ENCODE results near the gene KIF6. TPM values are rescaled to one million over a fixed set of nuclear protein-coding genes. Genes with fewer than 3 reads are reported as not detected.
"Not testable (repeated sequence)": the region's sequence is repeated elsewhere in the genome, so short reads cannot be mapped to it uniquely, and the experiment has no call there.

Gene KIF6
- total RNA-seq, 4 donors from 2014 or later: 0.14 to 46.6 (median 0.48) TPM; not detected in 1

GRCh38 chr6:39678914-39679313 lies 46.3 kb downstream of the KIF6 start:
- WGBS, 2 donors (ENCODE audit: low coverage in 1 of 2): 81 to 88% methylated on average over 2 of the region's 2 CpGs
- TF ChIP-seq CTCF (IDR thresholded peaks at IDR 0.05): no peak
- TF ChIP-seq POLR2AphosphoS5 (IDR thresholded peaks at IDR 0.05): no peak
- no peak for TF ChIP-seq EP300 (IDR thresholded peaks at IDR 0.05; ENCODE audit: low read depth)
- no peak for TF ChIP-seq POLR2A (IDR thresholded peaks at IDR 0.05)
- H3K27me3 ChIP-seq: no peaks in the 10 kb centered on the region
- H3K9me3 ChIP-seq: peaks cover 4 to 6% of the 10 kb centered on the region in 2 donors
- intact Hi-C loops (cut with DNase I; ENCODE audit: low total_unique reads): no loop called here
- no peaks in the 10 kb centered on the region for H3K36me3 ChIP-seq
- no peak overlapping the region for H3K27ac ChIP-seq
- in situ Hi-C loops (cut with MboI; ENCODE audit: low pct_ligation_motif_present in 1 of 4, low pct_unique_long_range_greater_than_20kb in 1 of 4, low sequenced_read_pairs in 3 of 4): no loop called here
- DNase-seq: no peak
- H3K4me3 ChIP-seq: no peak overlapping the region
- no peaks in the 10 kb centered on the region for H3K4me1 ChIP-seq

GRCh38 chr6:39677318-39677717 lies 47.9 kb downstream of the KIF6 start:
- DNase-seq; H3K4me1 ChIP-seq; H3K9me3 ChIP-seq; H3K36me3 ChIP-seq; intact Hi-C loops (cut with DNase I; ENCODE audit: low total_unique reads); H3K4me3 ChIP-seq; in situ Hi-C loops (cut with MboI; ENCODE audit: low pct_ligation_motif_present in 1 of 4, low pct_unique_long_range_greater_than_20kb in 1 of 4, low sequenced_read_pairs in 3 of 4); H3K27me3 ChIP-seq; H3K27ac ChIP-seq: not testable (repeated sequence)
- WGBS, 2 donors (ENCODE audit: low coverage in 1 of 2): 83 to 88% methylated on average over 1 to 3 of the region's 3 CpGs

- WGBS, 2 donors (ENCODE audit: low coverage in 1 of 2): 86 to 88% methylated on average over 2 of the region's 2 CpGs
- H3K27me3 ChIP-seq: no peaks in the 10 kb centered on the region
- H3K36me3 ChIP-seq: no peaks in the 10 kb centered on the region
- no peaks in the 10 kb centered on the region for H3K4me1 ChIP-seq
- H3K27ac ChIP-seq: no peak overlapping the region
- in situ Hi-C loops (cut with MboI; ENCODE audit: low pct_ligation_motif_present in 1 of 4, low pct_unique_long_range_greater_than_20kb in 1 of 4, low sequenced_read_pairs in 3 of 4) (no loop called here), intact Hi-C loops (cut with DNase I; ENCODE audit: low total_unique reads) (no loop called here)
- no peak overlapping the region for H3K4me3 ChIP-seq
- peaks cover 3 to 4% of the 10 kb centered on the region in 2 donors for H3K9me3 ChIP-seq
- no peak for DNase-seq
- TF ChIP-seq POLR2AphosphoS5 (IDR thresholded peaks at IDR 0.05) (no peak), POLR2A (IDR thresholded peaks at IDR 0.05) (no peak), EP300 (IDR thresholded peaks at IDR 0.05; ENCODE audit: low read depth) (no peak), CTCF (IDR thresholded peaks at IDR 0.05) (no peak)
These were observed 54.7 kb downstream of the KIF6 start for GRCh38 chr6:39670519-39670918.

- no peak for DNase-seq
- 80 to 86% methylated on average over 1 to 5 of the region's 5 CpGs for WGBS, 2 donors (ENCODE audit: low coverage in 1 of 2)
- H3K36me3 ChIP-seq: no peaks in the 10 kb centered on the region
- in situ Hi-C loops (cut with MboI; ENCODE audit: low pct_ligation_motif_present in 1 of 4, low pct_unique_long_range_greater_than_20kb in 1 of 4, low sequenced_read_pairs in 3 of 4): no loop called here
- intact Hi-C loops (cut with DNase I; ENCODE audit: low total_unique reads): no loop called here
- TF ChIP-seq EP300 (IDR thresholded peaks at IDR 0.05; ENCODE audit: low read depth) (no peak), CTCF (IDR thresholded peaks at IDR 0.05) (no peak), POLR2AphosphoS5 (IDR thresholded peaks at IDR 0.05) (no peak), POLR2A (IDR thresholded peaks at IDR 0.05) (no peak)
- peaks cover 3 to 4% of the 10 kb centered on the region in 2 donors for H3K9me3 ChIP-seq
- H3K4me3 ChIP-seq: no peak overlapping the region
- H3K27me3 ChIP-seq: no peaks in the 10 kb centered on the region
- no peak overlapping the region for H3K27ac ChIP-seq
- H3K4me1 ChIP-seq: no peaks in the 10 kb centered on the region
These were observed 55.2 kb downstream of the KIF6 start for GRCh38 chr6:39669973-39670342.

GRCh38 chr6:39669207-39669972 lies 55.8 kb downstream of the KIF6 start:
- H3K9me3 ChIP-seq: peaks cover 3 to 4% of the 10 kb centered on the region in 2 donors
- no peak overlapping the region for H3K4me3 ChIP-seq
- TF ChIP-seq EP300 (IDR thresholded peaks at IDR 0.05; ENCODE audit: low read depth) (no peak), POLR2AphosphoS5 (IDR thresholded peaks at IDR 0.05) (no peak), POLR2A (IDR thresholded peaks at IDR 0.05) (no peak), CTCF (IDR thresholded peaks at IDR 0.05) (no peak)
- H3K27ac ChIP-seq: no peak overlapping the region
- no peaks in the 10 kb centered on the region for H3K36me3 ChIP-seq
- intact Hi-C loops (cut with DNase I; ENCODE audit: low total_unique reads): no loop called here
- in situ Hi-C loops (cut with MboI; ENCODE audit: low pct_ligation_motif_present in 1 of 4, low pct_unique_long_range_greater_than_20kb in 1 of 4, low sequenced_read_pairs in 3 of 4): no loop called here
- 69 to 76% methylated on average over 4 to 8 of the region's 8 CpGs for WGBS, 2 donors (ENCODE audit: low coverage in 1 of 2)
- H3K4me1 ChIP-seq: no peaks in the 10 kb centered on the region
- H3K27me3 ChIP-seq: no peaks in the 10 kb centered on the region
- DNase-seq: no peak
